ENCODE data around the gene SHB. TPM values are rescaled to one million over a fixed set of nuclear protein-coding genes. Genes with fewer than 3 reads are reported as not detected.
"Not testable (repeated sequence)": the region's sequence is repeated elsewhere in the genome, so short reads cannot be mapped to it uniquely, and the experiment has no call there.

The SHB gene
- polyA plus RNA-seq, 10 donors = 4.5 to 7.9 (median 5.9) TPM

- DNase-seq = peak in 1 of 3 donors; percentile 23
Observed at GRCh38 chr9:37919956-37920335, 149.1 kb downstream of the SHB start.

DNA sequence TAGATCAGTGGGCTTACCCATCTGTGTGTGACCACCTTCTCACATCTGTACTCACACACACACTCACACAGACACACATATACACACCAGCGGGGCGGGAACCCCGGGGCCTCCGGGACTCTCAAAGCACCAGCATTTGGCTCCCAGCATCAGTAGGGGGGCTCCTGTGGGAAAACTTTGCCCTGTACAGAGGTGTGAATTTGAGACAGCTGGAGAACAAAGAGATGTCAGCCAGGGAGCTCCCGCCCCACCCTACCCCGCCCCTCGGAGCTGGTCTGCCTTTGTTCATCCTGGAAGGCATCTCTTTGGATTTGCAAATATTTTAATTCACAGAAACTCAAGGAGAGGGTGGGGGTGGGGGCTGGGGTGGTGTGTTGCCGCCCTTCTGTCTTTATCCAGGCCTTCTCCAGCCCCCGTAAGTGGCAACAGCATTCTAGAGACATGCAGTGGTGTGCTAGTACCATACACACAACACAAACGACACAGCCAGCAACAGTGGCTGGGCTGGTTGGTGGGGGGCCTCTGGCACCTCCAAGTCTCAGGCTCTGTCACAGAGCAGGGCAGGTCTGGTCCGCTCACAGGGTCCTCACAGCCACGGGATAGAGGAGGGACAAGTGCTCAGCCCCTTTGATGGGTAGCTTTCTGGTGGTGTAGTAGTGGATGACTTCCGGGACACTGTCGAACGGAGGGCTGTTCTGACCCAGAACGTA, 149.6 kb downstream of the SHB start:
- DNase-seq = no peak

DNA sequence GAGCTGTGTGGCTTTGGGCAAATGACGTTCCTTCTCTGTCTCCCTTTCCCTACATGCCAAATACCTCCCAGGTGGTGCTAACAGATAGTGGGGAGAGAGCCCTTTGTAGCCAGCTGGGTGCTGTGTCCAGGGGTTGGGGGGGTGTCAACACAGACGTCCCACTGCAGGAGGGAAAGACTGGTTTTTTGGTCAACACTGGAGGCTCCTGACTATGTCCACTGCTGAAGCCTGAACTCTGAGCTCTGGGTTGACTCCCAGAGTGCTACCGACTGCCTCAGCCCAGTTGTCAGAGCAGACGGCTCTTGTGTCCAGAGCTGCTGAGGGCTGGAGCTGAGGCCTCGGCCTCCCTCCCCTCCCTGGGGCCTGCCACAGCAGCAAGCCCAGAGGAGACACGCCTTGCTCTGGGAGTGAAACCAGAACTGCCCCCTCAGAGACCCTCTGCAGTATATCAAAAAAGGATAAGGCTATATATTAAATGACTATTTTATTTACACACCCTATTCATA, 150.3 kb downstream of the SHB start:
- DNase-seq = no peak

DNA sequence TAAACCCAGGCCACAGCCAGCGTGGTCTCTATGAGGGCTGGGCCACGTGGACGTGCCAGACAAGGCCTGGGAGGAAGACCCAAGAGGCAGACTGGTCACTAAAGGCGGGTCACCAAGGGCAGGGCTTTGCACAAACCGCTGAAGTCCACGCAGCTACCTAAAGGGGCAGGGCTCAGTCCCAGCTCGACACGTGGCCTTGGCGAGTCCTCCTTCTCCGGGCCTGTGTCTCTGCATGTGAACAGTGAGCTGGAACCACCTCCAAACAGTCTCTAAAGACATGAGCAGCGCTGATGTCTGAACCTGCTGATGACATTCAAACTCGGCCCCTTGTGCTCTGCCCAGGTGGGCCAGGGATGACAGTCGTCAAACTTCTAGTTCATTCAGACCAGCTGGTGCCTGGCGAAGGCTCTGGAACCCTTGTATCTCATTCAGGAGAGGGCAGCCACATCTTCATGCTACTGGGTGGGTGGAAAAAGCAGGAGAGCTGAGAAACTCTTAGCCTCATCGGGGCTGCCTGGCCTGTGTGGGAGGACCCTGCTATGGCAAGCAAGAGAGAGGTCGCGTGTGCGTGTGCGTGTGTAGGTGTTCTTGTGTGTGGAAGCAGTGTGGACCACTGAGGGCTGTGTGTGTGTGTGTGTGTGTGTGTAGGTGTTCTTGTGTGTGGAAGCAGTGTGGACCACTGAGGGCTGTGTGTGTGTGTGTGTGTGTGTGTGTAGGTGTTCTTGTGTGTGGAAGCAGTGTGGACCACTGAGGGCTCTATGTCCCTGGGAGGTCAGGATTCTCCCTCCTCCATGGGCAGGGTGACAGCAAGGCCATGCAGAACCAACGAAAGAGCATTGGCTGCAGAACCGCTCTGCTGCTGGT, 151.0 kb downstream of the SHB start:
- no peak for DNase-seq

GRCh38 chr9:37917313-37917731, 151.7 kb downstream of the SHB start:
- no peak for DNase-seq

GRCh38 chr9:37916471-37917312, 152.3 kb downstream of the SHB start:
- DNase-seq = no peak

- DNase-seq = no peak
Observed at GRCh38 chr9:37915911-37916470, 153.0 kb downstream of the SHB start.

GRCh38 chr9:37914701-37915358, 154.2 kb downstream of the SHB start:
- DNase-seq = no peak

DNA sequence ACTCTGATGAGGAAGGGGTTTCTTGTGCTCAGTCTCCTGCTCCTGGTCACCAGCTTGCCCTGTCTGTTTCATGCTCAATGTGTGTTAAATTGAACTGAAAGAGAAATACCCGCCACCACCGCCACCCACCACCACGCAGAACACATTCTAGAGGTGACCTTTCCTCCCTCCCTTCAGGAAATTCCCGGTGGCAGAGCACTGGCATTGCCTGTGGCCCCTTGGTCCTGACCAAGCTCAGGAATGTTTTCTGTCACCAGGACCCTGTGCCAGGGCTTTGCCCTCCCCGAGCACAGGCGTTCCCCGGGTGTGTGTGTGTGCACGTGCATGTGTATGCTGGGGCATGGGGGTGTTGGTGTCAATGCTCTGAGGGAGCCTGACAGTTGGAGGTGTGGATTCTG, 154.9 kb downstream of the SHB start:
- DNase-seq = no peak

DNA sequence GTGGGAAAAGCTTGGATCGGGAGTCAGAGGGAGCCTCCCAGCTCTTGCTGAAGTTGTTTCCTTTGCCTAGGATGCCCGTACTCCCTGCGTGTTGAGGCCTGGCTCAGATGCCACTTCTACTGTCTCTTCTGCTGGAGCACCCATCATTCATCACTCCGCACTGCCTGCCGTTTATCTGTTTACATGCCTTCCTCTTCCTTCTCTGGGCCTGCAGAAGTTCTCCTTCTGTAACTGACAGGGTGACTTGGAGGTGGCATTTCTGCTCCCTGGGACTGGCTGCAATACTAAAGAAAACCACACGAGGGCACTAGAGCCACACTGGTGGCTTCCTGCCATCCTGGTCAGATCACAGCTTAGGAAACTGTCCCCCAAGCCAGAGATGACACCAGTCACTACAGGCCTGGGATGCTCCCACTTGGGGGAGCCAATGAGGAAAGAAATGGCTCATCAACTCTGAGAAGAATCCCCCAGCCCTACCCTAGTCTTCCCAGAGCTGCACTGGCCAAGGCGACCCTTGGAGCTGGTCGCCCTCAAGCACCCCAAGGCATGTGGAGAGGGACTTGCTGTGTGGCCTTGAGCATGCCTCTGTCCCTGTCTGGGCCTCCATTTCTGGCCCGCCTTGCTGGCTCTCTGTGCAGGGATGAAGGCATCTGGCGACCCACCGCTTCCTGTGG, 155.4 kb downstream of the SHB start:
- peak; percentile 80 to 91 (median 80) for DNase-seq

DNA sequence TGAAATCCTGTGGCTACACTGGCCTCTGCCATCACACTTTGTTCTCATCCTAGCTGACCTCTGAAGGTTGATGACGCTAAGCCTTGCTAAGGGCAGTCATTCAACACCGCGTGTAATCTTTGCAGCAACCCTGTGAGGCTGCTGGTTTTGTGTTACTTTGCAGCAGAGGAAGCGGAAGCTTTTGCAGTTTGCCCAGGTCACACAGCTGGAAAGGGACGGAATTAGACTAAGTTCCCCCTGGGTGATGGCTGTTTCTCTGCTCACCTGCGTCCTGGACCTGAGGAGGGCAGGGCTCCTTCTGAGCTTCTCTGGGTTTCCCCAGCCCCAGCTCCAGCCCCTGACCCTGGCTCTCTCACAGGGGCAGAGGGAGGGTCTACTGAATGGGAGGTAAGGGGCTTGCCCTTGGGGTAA, 157.8 kb downstream of the SHB start:
- no peak for DNase-seq

GRCh38 chr9:37910271-37910670, 158.8 kb downstream of the SHB start:
- no peak for DNase-seq

GRCh38 chr9:37909836-37910235, 159.2 kb downstream of the SHB start:
- DNase-seq = not testable (repeated sequence)

DNA sequence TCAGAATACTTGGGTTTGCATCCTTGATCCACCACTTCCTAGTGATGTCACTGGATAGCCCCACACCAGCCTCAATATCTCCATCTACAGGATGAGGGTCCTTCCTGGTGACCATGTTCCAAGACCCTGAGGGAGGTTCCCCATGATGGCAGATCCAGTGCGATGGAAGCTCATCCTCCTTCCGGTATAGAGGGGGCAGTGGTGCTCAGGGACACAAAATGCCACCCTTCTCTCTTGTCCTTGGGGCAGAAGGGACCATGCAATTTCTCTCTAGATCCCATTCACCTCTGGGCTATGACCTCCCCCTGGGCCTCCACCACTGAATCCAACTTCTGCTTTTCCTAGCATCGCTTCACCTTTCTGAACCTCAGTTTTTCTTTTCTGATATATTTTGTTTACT, 159.7 kb downstream of the SHB start:
- no peak for DNase-seq

DNA sequence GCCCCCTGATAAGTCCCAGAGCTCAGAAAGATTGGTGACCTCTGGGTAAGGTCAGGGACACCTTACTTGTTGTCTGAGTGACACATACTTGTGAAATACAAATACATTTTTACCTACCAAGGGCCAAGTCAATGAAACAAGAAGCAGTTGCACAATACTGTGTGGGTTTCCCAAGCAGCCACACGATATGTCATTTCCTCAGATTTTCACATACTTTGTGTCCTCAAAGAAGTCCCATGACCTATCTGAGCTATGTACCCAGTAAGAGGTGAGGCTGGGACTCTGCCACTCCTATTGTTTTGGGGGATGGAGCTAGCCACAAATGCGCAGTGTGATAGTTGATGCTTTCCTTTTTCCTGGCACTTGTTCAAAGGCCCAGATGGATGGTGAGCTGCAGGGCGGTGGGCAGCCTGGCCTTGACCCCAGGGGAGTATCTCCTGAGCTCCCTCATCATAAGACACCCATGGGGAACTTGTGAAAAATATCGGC, 160.3 kb downstream of the SHB start:
- DNase-seq = no peak

- DNase-seq = no peak
Observed at GRCh38 chr9:37908283-37908682, 160.7 kb downstream of the SHB start.

GRCh38 chr9:37906312-37907239, 162.5 kb downstream of the SHB start:
- DNase-seq = no peak

GRCh38 chr9:37905776-37906175, 163.3 kb downstream of the SHB start:
- DNase-seq = no peak

DNA sequence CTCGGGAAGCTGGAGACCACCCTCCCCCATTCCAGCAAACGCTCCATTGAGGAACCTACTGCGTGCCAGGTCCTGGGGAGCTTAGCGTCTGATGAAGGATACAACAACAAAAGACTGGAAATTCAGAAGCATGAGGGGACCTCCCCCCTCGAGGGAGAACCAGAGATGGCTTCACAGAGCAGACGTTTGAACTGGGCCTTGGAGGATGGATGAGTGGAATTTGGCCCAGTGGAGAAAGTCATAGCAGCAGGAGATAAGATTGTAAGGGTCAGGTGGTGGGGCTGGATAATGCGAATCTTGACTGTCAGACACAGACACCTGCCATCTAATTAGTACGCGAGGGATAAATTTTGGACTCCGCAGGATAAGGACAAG, 163.9 kb downstream of the SHB start:
- no peak for DNase-seq
